KMS-11 (cell line): ENCODE data around the gene MCOLN2.
"Not testable (repeated sequence)": the region's sequence is repeated elsewhere in the genome, so short reads cannot be mapped to it uniquely, and the experiment has no call there.

ENCODE experiments used
- H2AFZ ChIP-seq: fragments of 200-600 bp; sonication (generic); 2 replicates; pipeline ENCODE4 v1.6.1; 2016; ENCODE audit warnings: antibody characterized with exemption, mixed run types, low read depth
- H3K27ac ChIP-seq: fragments of 200-600 bp; sonication (generic); 2 replicates; pipeline ENCODE4 v1.6.1; 2016; ENCODE audit warnings: mild to moderate bottlenecking, mixed run types
- H3K27me3 ChIP-seq: fragments of 200-600 bp; sonication (generic); 2 replicates; pipeline ENCODE4 v1.6.1; 2017; ENCODE audit warnings: mild to moderate bottlenecking, low read depth, mixed run types, moderate library complexity; ENCODE audit not compliant: insufficient read depth
- H3K36me3 ChIP-seq: fragments of 200-600 bp; sonication (generic); 2 replicates; pipeline ENCODE4 v1.6.1; 2017; ENCODE audit warnings: mild to moderate bottlenecking, mixed run types; ENCODE audit not compliant: insufficient read depth
- H3K4me1 ChIP-seq: fragments of 200-600 bp; sonication (generic); 2 replicates; pipeline ENCODE4 v1.6.1; 2016; ENCODE audit warnings: mild to moderate bottlenecking, low read depth, mixed run types; ENCODE audit not compliant: poor library complexity, severe bottlenecking
- H3K4me2 ChIP-seq: fragments of 200-600 bp; sonication (generic); 2 replicates; pipeline ENCODE4 v1.7.0; 2016; ENCODE audit warnings: mild to moderate bottlenecking, mixed run types
- H3K4me3 ChIP-seq: fragments of 200-600 bp; sonication (generic); IDR thresholded peaks from 2 replicates; pipeline ENCODE4 v1.6.1; 2017; ENCODE audit warnings: low read depth, low read length, mixed read lengths; ENCODE audit not compliant: insufficient read depth
- H3K79me2 ChIP-seq: fragments of 200-600 bp; sonication (generic); 2 replicates; pipeline ENCODE4 v1.6.1; 2016; ENCODE audit warnings: low read depth, mixed run types; ENCODE audit not compliant: insufficient read depth
- H3K9ac ChIP-seq: fragments of 200-600 bp; sonication (generic); 2 replicates; pipeline ENCODE4 v1.6.1; 2016; ENCODE audit warnings: mild to moderate bottlenecking, mixed run types
- H4K20me1 ChIP-seq: fragments of 200-600 bp; sonication (generic); 2 replicates; pipeline ENCODE4 v1.6.1; 2016; ENCODE audit warnings: mild to moderate bottlenecking, mixed run types; ENCODE audit not compliant: insufficient read depth
- CTCF ChIP-seq: fragments of 200-600 bp; sonication (generic); conservative IDR thresholded peaks from 2 replicates; pipeline ENCODE4 v1.6.1; 2017; ENCODE audit warnings: low read depth, mild to moderate bottlenecking, antibody characterized with exemption, low read length, moderate library complexity, mixed read lengths

MCOLN2 gene

GRCh38 chr1:84918726-84919336 is 78.1 kb downstream of the MCOLN2 start:
- Histone ChIP-seq H3K27ac (no peak overlapping the region), H3K4me3 (no peak overlapping the region), H3K9ac (no peak overlapping the region), H3K27me3 (no peaks in the 10 kb centered on the region), H2AFZ (no peak overlapping the region), H4K20me1 (no peaks in the 10 kb centered on the region), H3K36me3 (no peaks in the 10 kb centered on the region), H3K79me2 (no peaks in the 10 kb centered on the region), H3K4me1 (no peaks in the 10 kb centered on the region), H3K4me2 (no peak overlapping the region)
- TF ChIP-seq CTCF: no peak

GRCh38 chr1:84916897-84917296 is 80.0 kb downstream of the MCOLN2 start:
- Histone ChIP-seq H3K4me1 (no peaks in the 10 kb centered on the region), H3K4me3 (no peak overlapping the region), H3K4me2 (no peak overlapping the region), H3K9ac (no peak overlapping the region), H3K79me2 (no peaks in the 10 kb centered on the region), H3K27me3 (no peaks in the 10 kb centered on the region), H3K36me3 (no peaks in the 10 kb centered on the region), H2AFZ (no peak overlapping the region), H4K20me1 (no peaks in the 10 kb centered on the region), H3K27ac (no peak overlapping the region)
- TF ChIP-seq CTCF: no peak

GRCh38 chr1:84913555-84913892 is 83.4 kb downstream of the MCOLN2 start:
- H3K79me2 ChIP-seq: no peaks in the 10 kb centered on the region
- H3K4me2 ChIP-seq: no peak overlapping the region
- H2AFZ ChIP-seq: no peak overlapping the region
- no peak overlapping the region for H3K4me3 ChIP-seq
- no peaks in the 10 kb centered on the region for H3K27me3 ChIP-seq
- no peaks in the 10 kb centered on the region for H3K4me1 ChIP-seq
- H4K20me1 ChIP-seq: no peaks in the 10 kb centered on the region
- no peaks in the 10 kb centered on the region for H3K36me3 ChIP-seq
- no peak overlapping the region for H3K9ac ChIP-seq
- no peak for TF ChIP-seq CTCF
- H3K27ac ChIP-seq: no peak overlapping the region

GRCh38 chr1:84912726-84913554 is 84.0 kb downstream of the MCOLN2 start:
- H3K27me3 ChIP-seq: no peaks in the 10 kb centered on the region
- H4K20me1 ChIP-seq: no peaks in the 10 kb centered on the region
- no peak overlapping the region for H2AFZ ChIP-seq
- no peaks in the 10 kb centered on the region for H3K36me3 ChIP-seq
- no peak overlapping the region for H3K9ac ChIP-seq
- H3K79me2 ChIP-seq: no peaks in the 10 kb centered on the region
- no peak overlapping the region for H3K4me3 ChIP-seq
- H3K4me2 ChIP-seq: no peak overlapping the region
- H3K4me1 ChIP-seq: no peaks in the 10 kb centered on the region
- no peak overlapping the region for H3K27ac ChIP-seq
- TF ChIP-seq CTCF: no peak

GRCh38 chr1:84908746-84909464 is 88.0 kb downstream of the MCOLN2 start:
- H3K36me3 ChIP-seq, H3K79me2 ChIP-seq, H3K4me1 ChIP-seq, H3K4me2 ChIP-seq, H2AFZ ChIP-seq, H3K27me3 ChIP-seq, H3K4me3 ChIP-seq, H4K20me1 ChIP-seq, H3K27ac ChIP-seq, H3K9ac ChIP-seq: not testable (repeated sequence)
